Measurements from ENCODE around the gene SLC24A5.

Gene SLC24A5

DNA sequence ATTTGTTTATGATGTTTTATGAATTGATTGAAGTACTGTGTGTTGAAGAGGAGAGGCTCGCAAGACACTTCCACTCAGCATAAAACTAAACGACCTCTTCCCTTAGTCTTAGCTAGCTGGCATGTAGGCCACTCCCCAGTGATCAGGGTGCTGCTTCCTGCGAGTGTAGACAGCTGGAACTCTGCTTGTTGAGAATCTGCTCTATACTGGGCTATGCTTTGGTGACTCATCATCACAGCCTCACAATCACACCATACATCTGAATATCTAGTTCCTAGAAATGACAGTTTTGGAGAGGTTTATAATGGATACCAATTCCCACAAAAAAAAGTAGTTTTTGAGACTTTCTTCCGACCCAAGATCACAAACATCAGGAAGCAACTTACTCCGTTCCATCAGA, 1.5 kb upstream of the SLC24A5 start:
- DNase-seq = no peak

DNA sequence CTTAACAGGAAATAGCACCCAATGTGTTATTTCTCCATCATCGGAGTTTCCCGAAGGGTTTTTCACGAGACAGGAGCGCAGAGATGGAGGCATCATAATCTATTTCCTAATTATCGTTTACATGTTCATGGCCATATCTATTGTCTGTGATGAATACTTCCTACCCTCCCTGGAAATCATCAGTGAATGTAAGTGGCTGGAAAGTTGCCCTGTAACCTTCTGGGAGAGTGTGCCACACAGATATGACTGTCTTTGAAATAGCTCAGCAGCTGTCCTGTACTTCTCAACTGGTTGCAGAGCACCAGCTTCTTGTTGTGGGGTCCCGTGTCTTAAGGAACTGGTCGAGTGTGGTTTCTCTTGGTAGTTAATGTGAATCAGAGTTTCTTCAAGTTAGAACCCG, 1.1 kb downstream of the SLC24A5 start:
- no peak for DNase-seq

DNA sequence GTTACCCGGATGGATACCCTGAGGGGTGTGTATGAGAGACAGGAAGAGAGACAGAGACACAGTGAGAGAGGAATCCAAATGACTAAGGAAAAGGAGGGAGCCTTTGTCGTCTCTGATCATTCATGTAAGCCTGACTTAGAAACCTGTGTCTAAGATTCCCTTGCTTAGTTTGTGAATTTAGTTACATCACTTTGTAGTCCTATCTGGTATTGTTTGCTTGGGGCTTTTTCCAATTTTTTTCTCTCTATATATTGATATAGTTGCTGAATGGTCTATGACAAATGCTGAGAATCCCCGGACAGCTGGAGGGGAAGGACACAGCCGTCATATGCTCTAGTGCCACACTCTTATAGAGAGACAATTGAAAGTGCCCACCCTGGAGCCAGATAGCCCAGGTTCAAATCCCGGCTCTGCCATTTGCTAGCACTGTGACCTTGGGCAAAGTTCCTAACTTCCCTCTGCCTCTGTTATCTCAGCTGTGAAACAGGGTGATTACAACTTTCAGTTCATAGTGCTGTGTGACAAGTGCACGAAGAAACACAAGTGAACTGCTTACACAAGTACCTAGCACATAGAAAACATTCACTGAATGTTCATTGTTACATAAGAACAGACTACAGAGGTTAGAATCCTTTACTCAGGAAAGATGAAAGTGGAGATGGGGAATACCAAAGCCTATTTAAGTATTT, 6.0 kb downstream of the SLC24A5 start:
- no peak for DNase-seq

DNA sequence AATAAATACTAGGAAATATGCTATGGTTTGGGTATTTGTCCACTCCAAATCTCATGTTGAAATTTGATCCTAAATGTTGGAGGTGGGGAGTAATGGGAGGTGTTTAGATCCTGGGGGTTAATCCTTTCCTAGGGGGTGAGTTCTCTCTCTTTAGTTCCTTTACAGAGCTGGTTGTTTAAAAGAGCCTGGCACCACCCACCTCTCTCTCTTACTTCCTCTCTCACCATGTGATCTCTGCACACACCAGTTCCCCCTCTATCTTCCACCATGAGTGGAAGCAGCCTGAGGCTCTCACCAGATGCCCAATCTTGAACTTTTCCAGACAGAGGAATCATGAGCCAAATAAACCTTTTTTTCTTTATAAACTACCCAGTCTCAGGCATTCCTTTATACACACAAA, 10.5 kb downstream of the SLC24A5 start:
- DNase-seq = no peak

DNA sequence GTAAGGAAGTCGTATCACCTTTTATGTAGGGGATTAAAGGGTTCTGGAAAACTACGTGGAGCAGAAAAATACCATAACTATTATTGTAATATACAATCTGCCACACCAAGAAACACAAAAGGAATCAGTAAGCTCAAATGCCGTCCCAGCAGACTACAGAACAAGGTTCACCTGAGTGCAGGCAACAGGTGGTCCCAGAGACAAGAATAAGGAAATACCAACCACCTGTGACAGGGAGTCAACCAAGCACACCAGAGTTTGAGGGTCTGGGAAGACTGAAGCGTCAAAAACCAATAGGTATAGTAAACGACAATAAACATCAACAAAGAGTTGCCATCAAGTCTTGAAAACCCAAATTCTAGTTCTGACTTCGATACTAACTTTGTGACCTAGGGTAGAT, 12.1 kb downstream of the SLC24A5 start:
- DNase-seq = no peak

DNA sequence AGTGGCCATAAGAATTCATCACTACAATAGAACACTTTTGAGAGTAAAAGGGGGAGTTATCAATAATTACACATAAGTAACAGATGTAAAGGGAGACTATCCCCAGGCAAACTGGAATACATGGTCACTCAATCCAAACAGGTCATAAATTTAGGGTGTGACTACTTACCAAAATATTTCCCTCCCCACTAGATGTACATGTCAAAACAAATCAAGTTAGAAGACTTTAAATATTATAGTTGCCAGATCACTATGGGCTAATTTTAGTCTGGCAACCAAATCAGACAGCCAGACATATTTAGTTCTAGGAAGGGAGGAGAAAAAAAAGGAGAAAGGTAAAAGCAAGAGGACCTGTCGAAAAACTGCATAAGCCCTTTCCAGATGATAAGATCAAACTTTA, 23.1 kb downstream of the SLC24A5 start:
- DNase-seq = peak; percentile 35

DNA sequence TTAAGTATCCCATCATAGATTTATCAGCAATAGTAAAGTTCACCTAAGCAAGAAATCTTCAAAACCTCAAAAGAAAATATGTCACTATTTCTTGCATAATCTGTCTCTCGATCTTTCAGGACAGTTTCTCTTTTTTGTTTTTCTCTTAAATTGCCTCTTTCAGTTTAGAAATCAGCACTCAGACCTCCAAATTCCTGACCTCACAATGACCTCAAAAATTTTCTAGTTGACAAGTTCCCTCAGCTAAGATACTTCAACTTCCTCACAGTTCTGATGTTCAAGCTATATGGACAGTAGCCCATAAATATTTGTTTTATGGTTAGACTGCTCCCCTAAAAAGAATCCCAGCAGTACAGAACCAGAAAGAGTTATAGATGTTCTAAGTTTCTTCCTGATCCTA, 24.1 kb downstream of the SLC24A5 start:
- DNase-seq = no peak

DNA sequence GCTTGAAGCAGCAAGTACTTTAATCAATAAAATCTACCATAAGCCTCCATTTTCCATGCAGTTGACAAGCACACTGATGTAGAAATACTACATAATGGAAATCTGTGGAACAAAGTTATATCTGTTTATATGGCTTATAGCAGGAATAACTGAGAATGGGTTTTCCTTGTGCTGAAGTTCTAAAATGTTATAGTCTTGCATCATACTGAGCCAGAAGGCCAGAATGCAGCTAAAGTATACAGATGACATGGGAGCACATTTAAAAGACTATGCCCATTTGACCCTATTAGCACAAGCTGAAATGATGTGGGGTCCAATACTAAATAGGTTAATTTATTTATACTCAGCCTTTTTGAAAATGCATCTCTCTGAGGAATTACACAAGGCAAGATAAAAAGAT, 25.1 kb downstream of the SLC24A5 start:
- no peak for DNase-seq

DNA sequence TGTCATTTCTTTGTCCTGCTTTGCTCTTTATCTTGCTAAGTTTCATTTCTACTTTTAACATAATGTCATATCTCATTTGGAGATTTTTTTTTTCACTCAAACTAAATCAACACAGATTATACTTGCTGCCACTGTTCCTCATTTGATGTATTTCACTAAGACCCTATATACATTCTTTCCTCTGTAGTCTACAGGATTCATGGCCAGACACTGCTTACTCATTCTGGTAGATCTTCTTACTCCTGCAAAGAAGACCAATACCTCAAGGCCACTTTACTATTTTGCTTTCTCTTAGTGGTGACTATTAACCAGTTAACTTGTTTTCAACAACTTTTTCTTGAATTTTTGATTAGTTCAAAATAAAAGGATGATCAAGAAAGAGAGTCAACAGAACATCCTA, 26.6 kb downstream of the SLC24A5 start:
- DNase-seq = no peak

DNA sequence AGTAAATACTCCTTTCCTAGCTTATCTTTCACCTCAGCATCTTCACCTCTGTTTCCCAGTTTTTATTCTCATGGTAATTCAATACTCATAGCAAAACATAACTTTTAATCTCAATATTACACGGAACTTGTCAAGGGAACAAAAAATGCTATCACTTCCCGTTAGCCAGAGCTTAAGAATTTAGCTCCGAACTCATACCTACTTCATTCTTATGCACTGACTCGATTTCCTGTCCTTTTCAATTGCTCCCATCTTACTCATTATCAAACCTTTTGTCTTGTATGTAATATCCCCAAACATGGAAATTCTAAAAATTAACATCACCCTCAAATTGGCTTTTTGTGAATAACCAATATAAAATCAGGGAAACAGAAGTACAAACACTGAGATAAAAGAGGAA, 29.1 kb downstream of the SLC24A5 start:
- peak; percentile 86 for DNase-seq

DNA sequence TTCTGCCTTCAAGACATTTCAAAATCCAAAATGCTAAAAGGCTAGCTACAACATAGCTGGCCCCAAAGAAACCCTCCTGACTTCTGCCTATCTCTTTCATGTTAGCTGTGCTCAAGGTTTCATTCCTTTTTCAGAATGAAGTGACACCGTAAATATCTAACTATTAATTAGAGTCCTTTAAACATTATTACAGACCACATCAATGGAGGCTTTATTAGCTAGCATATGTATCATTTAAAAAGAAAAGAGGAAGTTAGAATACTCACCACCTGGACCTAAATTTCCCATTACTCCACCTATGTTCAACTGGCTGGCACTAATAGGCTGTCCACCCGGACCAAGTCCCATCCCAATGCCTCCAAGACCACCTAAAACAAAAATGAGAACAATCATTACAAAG, 32.7 kb downstream of the SLC24A5 start:
- no peak for DNase-seq

DNA sequence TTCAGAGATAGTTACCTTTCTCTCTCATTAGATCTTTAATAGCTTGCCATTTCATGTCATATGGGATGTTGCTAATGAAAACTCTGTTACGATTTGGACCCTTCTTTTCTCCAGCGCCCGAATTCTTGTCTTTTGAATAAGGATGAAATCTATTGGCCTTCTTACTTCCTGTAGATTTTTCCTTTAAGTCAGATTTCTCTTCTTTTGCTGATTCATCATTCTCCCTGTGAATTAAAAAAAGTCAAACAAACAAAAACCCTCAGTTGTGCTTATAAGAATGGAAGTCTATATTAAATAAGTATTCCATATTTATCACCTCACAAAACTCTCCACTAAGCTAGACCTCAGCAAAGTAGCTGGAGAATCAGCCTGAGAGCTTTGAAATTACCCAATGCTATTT, 47.8 kb downstream of the SLC24A5 start:
- no peak for DNase-seq

DNA sequence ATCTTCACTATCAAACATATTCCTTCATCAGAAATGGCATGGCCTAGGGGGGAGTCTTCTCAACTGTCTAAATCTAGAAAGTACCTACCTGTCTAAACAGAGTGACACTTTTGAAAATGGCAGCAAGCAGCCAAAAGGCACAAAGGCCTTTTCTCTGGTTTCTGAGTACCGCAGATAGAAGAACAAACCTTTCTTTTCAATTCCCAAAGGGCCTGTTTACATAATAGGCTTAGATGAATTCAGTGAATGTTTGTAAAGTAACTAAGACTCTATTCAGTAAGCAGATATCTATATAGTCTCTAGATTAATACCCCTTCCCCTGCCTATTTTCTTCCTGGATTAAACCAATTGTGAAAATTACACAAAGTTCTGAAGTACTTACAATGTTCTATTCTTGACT, 50.2 kb downstream of the SLC24A5 start:
- DNase-seq = no peak

DNA sequence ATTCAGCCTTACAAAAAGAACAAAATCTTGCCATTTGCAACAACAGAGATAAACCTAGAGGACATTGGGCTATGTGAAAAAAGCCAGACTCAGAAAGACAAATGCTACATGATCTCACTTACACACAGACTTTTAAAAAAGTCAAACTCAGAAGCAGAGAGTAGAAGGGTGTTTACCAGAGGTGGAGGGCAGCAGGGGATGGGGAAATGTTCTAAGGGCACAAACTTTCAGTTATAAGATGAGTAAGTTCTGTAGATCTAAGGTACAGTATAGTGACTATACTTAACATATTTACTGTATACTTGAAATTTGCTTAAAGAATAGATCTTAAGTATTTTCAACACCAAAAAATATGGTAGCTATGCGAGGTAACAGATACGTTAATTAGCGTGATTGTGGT, 54.3 kb downstream of the SLC24A5 start:
- DNase-seq = no peak

DNA sequence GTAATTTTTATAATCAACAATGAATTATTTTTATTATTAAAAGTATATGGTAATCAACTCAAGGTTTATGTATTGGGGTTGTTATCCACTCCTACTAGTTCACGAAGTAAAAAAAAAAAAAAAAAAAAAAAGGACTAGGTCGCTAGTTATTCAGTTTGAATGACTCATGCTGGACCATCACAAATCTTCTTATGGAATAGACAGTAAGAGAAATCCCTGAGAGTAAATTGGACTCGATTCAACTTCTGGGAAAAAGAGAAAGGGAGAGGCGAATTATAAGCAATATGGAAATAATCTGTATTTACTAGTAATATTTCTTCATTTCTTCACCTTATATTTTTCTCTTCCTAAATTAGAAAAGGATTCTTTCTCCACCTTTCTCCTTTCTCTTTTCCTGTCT, 55.3 kb downstream of the SLC24A5 start:
- DNase-seq = peak; percentile 49

DNA sequence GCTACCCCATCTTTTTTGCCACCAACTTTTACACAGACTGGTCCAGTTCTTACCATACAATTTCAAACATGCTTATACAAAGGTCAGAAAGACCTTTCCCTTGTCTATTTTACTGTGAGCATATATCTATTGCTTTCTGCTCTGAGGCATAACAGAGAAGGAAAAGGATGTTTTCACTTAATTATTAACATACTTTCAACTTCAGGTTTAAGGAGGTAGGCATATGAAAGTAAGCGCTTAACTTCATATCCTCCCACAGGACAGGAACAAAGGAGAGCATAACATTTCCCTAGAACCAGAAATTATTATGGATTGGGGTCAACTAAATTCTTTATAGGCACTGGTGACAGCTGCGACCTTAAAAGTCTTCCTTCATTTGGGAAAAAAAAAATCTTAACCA, 56.2 kb downstream of the SLC24A5 start:
- no peak for DNase-seq

DNA sequence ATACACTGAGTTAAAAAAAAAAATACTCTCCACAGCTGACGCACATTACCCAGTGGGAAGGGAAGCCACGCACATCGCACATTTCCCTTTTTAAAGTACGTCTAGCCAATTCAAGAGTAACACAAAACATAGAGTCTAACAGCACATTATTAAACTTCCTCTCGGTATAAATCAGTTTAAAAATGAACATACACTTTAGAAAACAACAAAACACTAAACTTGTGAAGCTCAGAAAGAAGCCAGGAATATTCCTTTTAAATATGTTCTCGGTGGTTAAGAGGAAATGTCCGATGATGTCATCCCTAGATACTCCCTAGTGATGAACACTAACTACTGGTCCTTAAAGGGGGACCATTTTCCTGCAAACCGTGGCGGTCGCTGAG, 56.6 kb downstream of the SLC24A5 start:
- peak; percentile 43 for DNase-seq

DNA sequence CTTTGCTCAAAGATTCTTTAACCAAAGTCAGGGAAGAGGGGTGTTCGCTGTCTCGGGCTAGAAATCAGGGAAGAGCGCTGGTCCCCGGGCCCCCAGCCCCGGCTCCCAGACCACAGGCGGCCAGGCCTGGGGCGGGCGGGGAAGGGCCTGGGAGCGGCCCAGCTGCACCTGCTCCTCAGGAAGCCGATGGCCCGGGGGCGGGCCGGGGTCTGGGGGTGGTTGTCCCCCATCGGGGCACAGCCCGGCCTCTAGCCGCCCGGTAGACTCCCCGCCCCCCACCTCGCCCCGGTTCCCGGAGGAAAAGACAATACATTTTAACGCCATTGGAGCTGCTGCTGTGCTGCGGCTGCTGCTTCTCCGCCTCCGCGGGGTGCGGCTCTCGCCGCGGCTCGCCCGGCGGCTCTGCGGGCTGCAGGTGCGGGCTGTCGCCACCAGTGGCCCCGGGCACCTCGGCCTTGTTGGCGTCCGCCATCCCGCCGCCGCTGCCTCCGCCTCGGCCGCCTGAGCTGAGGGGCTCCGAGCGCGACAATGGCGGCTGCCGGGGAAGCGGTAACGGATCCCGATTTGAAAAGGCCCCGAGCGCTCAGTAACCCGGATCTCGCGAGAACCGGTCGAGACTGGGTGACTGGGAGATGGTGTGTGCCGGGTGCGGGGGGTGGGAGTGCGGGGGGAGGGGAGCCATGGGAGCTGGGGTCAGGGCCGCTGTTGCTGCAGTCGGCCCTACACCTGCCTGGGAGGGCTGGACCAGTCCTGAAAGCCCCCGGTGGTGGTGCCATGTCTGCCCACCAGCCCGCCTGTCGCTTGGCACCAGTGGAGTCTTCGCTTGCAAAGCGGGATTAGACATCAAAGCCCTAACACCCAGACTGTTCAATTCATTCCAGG, 57.2 kb downstream of the SLC24A5 start, which contains the start of gene MYEF2:
MYEF2 (minus strand) TSS at position 530 of the 882 bp plus-strand sequence; CDS start at position 472, 58 bp downstream.
- peak; percentile 75 for DNase-seq

DNA sequence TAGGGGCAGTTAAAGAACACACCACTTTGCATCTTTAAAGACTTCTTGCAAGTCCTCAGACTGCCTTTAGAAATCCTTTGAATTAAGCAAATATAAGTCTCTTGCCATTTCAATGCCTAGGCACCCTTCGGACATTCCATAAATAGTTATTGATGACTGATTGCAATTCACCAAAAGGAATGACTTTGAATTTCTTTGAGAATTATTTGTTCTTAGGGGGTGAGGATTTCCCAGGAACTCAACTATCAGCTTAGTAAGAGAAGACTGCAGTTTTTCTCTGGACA, 57.8 kb downstream of the SLC24A5 start:
- no peak for DNase-seq

DNA sequence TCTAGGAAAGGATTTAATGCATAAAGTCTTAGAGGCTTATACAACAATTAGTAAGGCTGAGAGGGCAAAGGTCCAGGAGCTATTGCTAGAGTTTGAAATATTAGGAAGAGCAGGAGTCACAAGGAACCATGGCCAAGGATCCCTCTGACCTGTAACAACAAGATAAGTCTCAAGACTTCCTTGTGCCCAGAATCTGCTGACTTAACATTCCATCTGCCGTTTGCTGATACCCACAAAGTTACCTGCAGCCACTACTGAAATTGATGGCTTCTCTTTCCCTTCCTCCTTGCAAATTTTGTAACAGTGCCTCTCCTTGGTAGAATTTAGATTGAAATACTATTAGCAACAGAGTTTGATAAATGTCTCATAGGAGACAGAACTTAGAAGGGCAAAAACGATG, 62.0 kb downstream of the SLC24A5 start:
- no peak for DNase-seq

DNA sequence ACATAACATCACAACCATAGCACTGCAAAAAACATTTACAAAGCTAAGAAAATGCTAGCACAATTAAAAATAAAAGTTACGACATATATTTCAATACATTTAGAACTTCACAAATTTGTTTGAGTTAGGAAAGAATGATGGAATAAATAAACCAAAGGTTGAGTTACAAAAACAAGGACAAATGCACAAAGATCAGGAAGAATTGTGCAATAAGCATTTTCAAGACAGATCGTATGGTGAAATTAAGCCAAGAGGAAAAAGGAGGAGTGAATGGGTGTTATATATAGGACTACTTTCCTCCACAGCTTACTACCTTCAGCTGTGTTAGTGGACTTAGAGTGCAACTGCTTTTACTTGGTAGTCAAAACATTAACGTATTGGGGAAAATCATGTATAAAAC, 64.7 kb downstream of the SLC24A5 start:
- no peak for DNase-seq

DNA sequence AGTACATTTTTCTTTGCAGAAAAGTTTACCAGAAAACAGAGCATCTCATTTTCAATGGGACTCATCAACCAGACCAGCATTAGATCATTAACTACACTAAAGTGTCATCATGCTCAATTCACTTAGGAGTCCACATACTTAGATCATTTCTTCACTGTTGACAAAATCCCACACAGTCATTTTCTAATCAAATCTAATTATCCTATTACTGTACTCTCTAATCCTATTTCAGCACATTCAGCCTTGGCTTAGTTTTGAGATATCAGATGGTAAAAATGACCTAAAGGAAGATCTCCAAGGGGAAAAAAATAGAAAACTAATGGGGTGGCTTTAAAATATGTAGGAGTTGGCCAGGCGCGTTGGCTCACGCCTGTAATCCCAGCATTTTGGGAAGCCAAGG, 65.5 kb downstream of the SLC24A5 start:
- DNase-seq = no peak

DNA sequence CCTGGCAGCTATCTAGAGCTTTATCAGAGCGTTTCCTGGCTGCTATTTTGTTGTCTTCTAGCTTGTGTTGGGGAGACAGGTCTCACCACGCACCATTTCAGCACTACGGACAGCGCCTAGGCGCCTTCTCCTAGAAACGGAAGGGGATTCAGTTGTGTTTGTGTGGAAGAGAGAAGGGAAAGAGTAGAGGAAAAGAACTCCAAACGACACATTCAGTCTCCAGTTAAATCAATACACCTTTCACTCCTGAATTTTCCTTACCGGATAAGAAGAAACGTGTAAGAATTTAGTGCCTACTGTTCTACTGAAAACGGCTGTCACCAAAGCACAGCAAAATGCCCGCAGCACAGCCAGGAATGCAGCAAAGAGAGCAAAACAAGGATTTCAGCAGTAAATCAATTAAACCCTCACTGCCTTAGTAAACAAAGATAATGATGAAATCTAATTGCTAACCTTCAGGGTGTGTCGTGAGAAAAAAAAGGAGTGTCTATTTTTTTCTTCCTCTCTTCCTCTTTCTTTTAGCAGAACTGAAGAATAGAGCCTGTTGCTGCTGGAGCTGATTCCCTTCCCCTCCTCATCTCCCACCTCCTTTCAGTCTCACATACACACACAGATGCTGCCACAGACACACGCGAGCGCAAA, 70.3 kb downstream of the SLC24A5 start:
- DNase-seq = peak; percentile 59

DNA sequence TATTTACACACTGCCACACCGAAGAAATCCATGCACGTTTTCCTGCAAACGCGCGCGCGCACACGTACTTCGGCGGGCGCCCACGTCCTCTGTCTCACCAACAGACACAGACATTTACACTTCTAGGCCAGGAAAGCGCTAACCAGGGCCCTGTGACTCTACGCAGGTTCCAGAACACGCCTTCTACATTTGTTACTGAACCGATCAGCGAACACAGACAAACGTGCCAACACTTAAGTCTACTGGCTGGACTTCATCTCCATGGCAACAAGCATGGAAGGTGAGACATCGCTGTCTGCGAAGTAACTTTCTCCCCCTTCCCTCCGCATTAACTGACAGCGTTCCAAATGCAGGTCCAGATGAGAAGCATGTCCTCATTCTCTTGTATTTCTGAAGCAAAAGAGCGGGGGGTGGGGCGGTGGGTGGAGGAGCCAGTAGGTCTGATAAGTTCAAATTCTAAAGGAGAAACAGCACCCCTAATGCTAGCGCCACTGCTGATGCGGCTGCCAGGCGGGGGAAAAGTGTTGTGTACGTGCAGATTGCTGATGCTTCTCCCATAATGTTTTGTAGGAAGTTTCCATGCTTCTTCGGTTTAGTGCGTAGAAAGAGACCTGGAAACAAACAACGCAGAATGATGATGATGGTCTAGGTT, 70.9 kb downstream of the SLC24A5 start, which contains the start of gene CTXN2:
CTXN2 (plus strand) TSS at position 92 of the 652 bp plus-strand sequence. CDS start 9,636 bp downstream, outside the sequence.
- no peak for DNase-seq

All from NCI-H226 (cell line).